ENCODE measurements around the gene CSMD2. TPM values are rescaled to one million over a fixed set of nuclear protein-coding genes. Genes with fewer than 3 reads are reported as not detected.

The CSMD2 gene
- total RNA-seq, 1 experiment from 2014 or later, result 0.22 TPM

DNA sequence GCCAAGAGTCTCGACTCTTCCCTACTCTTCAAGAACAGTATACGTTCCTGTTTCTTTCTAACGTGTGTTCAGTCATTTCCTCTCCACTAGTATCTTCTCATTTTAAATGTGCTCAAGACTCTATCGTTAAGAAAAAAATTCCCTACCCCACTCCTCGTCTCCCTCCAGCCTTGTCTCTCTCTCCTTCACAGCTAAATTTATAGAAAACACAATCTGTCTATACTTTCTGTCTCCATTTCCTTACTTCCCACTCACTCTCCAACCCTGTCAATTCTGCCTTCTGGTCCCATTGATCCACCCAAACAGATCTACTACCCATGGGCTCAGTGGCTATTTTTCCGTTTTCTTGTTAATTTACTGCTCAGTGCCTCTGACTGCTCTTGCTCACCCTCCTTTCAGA lies 75.3 kb downstream of the CSMD2 start:
- Histone ChIP-seq H3K9me3 (ENCODE audit: control insufficient read depth in 1 of 2, insufficient read depth in 1 of 2, low read depth in 1 of 2, low read length in 2 of 2) (no peaks in the 10 kb centered on the region), H3K9me2 (ENCODE audit: insufficient read depth) (no peaks in the 10 kb centered on the region), H3K27me3 (ENCODE audit: insufficient read depth, low read length) (peaks cover 6% of the 10 kb centered on the region; the same call in 1 of the 2 replicates), H3K36me3 (ENCODE audit: control insufficient read depth in 1 of 2, insufficient read depth in 2 of 2, low read length in 2 of 2) (no peaks in the 10 kb centered on the region), H4K20me1 (ENCODE audit: insufficient read depth) (no peaks in the 10 kb centered on the region), H3K79me2 (ENCODE audit: insufficient read depth, low read length) (no peaks in the 10 kb centered on the region), H3K4me2 (ENCODE audit: low read length) (no peak overlapping the region), H2AFZ (ENCODE audit: low read depth, low read length, poor library complexity, severe bottlenecking) (no peak overlapping the region), H3K4me1 (ENCODE audit: control insufficient read depth in 1 of 2, insufficient read depth in 2 of 2, low read length in 2 of 2) (no peaks in the 10 kb centered on the region), H3K4me3 (replicated peaks in 1 of 2; ENCODE audit: low read depth in 1 of 2, low read length in 2 of 2) (no peak overlapping the region), H3K9ac (ENCODE audit: low read length) (no peak overlapping the region), H3K27ac (ENCODE audit: low read depth, low read length) (no peak overlapping the region)
- BruUV-seq (replicated peaks), result no TSS peak
- POLR2A ChIA-PET, result no interaction called here
- intact Hi-C loops (cut with micrococcal nuclease), result no loop called here
- CTCF ChIA-PET, result no interaction called here
- no peak for ATAC-seq
- no peak for DNase-seq (ENCODE audit: low read depth, low spot score)
- TF ChIP-seq TCF7L2 (IDR thresholded peaks at IDR 0.05; ENCODE audit: borderline replicate concordance, extremely low read depth, insufficient read depth, insufficient read length) (no peak), SRF (IDR thresholded peaks at IDR 0.05; ENCODE audit: low read depth) (no peak), CEBPB (IDR thresholded peaks at IDR 0.05; ENCODE audit: low read depth) (no peak), SIN3A (IDR thresholded peaks at IDR 0.05; ENCODE audit: low read depth) (no peak), CBX3 (IDR thresholded peaks at IDR 0.05; ENCODE audit: low read depth) (no peak), ZNF274 (IDR thresholded peaks at IDR 0.05; ENCODE audit: low read depth, low read length) (no peak), EZH2phosphoT487 (IDR thresholded peaks at IDR 0.05; ENCODE audit: borderline replicate concordance) (no peak), ELF1 (IDR thresholded peaks at IDR 0.05; ENCODE audit: borderline replicate concordance, low read depth) (no peak), MAX (IDR thresholded peaks at IDR 0.05) (no peak), EZH2 (IDR thresholded peaks at IDR 0.05) (no peak), JUND (IDR thresholded peaks at IDR 0.05) (no peak), ZFX (IDR thresholded peaks at IDR 0.05) (no peak), REST (IDR thresholded peaks at IDR 0.05; ENCODE audit: low read depth) (no peak), POLR2AphosphoS5 (IDR thresholded peaks at IDR 0.05; ENCODE audit: low read depth, low read length) (no peak), YY1 (IDR thresholded peaks at IDR 0.05; ENCODE audit: extremely low read depth, insufficient replicate concordance, low read depth, low read length) (no peak), RAD21 (IDR thresholded peaks at IDR 0.05; ENCODE audit: low read depth) (no peak), FOSL1 (IDR thresholded peaks at IDR 0.05; ENCODE audit: low read depth) (no peak)
- TF ChIP-seq, protein P1, sequence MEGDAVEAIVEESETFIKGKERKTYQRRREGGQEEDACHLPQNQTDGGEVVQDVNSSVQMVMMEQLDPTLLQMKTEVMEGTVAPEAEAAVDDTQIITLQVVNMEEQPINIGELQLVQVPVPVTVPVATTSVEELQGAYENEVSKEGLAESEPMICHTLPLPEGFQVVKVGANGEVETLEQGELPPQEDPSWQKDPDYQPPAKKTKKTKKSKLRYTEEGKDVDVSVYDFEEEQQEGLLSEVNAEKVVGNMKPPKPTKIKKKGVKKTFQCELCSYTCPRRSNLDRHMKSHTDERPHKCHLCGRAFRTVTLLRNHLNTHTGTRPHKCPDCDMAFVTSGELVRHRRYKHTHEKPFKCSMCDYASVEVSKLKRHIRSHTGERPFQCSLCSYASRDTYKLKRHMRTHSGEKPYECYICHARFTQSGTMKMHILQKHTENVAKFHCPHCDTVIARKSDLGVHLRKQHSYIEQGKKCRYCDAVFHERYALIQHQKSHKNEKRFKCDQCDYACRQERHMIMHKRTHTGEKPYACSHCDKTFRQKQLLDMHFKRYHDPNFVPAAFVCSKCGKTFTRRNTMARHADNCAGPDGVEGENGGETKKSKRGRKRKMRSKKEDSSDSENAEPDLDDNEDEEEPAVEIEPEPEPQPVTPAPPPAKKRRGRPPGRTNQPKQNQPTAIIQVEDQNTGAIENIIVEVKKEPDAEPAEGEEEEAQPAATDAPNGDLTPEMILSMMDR (IDR thresholded peaks at IDR 0.05 in 2 of 3, conservative IDR thresholded peaks at IDR 0.05 in 1 of 3; ENCODE audit: borderline replicate concordance in 1 of 3, insufficient read depth in 1 of 3, low read depth in 2 of 3, low read length in 2 of 3), result no peak
- TF ChIP-seq, protein P2, sequence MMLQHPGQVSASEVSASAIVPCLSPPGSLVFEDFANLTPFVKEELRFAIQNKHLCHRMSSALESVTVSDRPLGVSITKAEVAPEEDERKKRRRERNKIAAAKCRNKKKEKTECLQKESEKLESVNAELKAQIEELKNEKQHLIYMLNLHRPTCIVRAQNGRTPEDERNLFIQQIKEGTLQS (IDR thresholded peaks at IDR 0.05), result no peak
- RAD21 ChIA-PET (ENCODE audit: low non-redundant PET in 1 of 2, low total read pairs in 2 of 2, uncharacterized antibody in 2 of 2, unreplicated experiment in 2 of 2), result interaction anchor here in 1 of 2 experiments (0.6 kb wide), 1 partner anchor 45 kb away, joined by 3 read pairs; no protein-coding TSS in a partner anchor
